NCI-H1436 treated with DMSO at 0.1 percent for 48 hours (cell line): ENCODE results near the gene SGMS1.
"Not testable (repeated sequence)": the region's sequence is repeated elsewhere in the genome, so short reads cannot be mapped to it uniquely, and the experiment has no call there.

Experiments used
- DNase-seq: peaks from one replicate; lab custom pipeline; 2025; lab: John Stamatoyannopoulos, UW

Gene SGMS1

GRCh38 chr10:50309342-50309741 is 314.4 kb downstream of the SGMS1 start:
- DNase-seq = no peak

GRCh38 chr10:50304660-50305059 is 319.1 kb downstream of the SGMS1 start:
- DNase-seq = no peak

- no peak for DNase-seq
Measured at GRCh38 chr10:50299948-50300669, 323.6 kb downstream of the SGMS1 start.

GRCh38 chr10:50295367-50295766 is 328.4 kb downstream of the SGMS1 start:
- no peak for DNase-seq

GRCh38 chr10:50294582-50294981 is 329.2 kb downstream of the SGMS1 start:
- no peak for DNase-seq

GRCh38 chr10:50293513-50294313 is 330.0 kb downstream of the SGMS1 start:
- DNase-seq = no peak

- no peak for DNase-seq
Measured at GRCh38 chr10:50291261-50291850, 332.4 kb downstream of the SGMS1 start.

GRCh38 chr10:50289196-50289595 is 334.6 kb downstream of the SGMS1 start:
- DNase-seq = no peak

- DNase-seq = no peak
Measured at GRCh38 chr10:50286996-50287803, 336.6 kb downstream of the SGMS1 start.

GRCh38 chr10:50286517-50286916 is 337.2 kb downstream of the SGMS1 start:
- DNase-seq = no peak

GRCh38 chr10:50281967-50282522 is 341.7 kb downstream of the SGMS1 start:
- DNase-seq = no peak

GRCh38 chr10:50281210-50281966 is 342.4 kb downstream of the SGMS1 start:
- no peak for DNase-seq

GRCh38 chr10:50280049-50280841 is 343.5 kb downstream of the SGMS1 start:
- DNase-seq = no peak

GRCh38 chr10:50279489-50279888 is 344.3 kb downstream of the SGMS1 start:
- DNase-seq = no peak

GRCh38 chr10:50275650-50276235 is 348.0 kb downstream of the SGMS1 start:
- no peak for DNase-seq

- DNase-seq = no peak
Measured at GRCh38 chr10:50272531-50272930, 351.2 kb downstream of the SGMS1 start.

GRCh38 chr10:50271564-50272250 is 352.0 kb downstream of the SGMS1 start:
- DNase-seq = no peak

GRCh38 chr10:50267877-50268276 is 355.9 kb downstream of the SGMS1 start:
- not testable (repeated sequence) for DNase-seq

- DNase-seq = not testable (repeated sequence)
Measured at GRCh38 chr10:50262625-50263024, 361.1 kb downstream of the SGMS1 start.
